H1 (cell line): ENCODE data around the gene MIP. TPM values are rescaled to one million over a fixed set of nuclear protein-coding genes. Genes with fewer than 3 reads are reported as not detected.
A peak's percentile ranks its signal among the peaks of the same experiment; 100 is the strongest.

Source experiments
- CTCF ChIA-PET: fragments of 300-600 bp; sonication (Branson Sonifier 250); formaldehyde crosslinking; loops from one replicate; lab custom pipeline; 2021; ENCODE audit not compliant: partially characterized antibody; lab: Charles Lee
- POLR2A ChIA-PET: fragments of 300-600 bp; sonication (Branson Sonifier 250); formaldehyde crosslinking; loops from one replicate; lab custom pipeline; 2021; ENCODE audit warnings: inconsistent platforms; ENCODE audit not compliant: partially characterized antibody; lab: Charles Lee
- DNase-seq, 2 experiments: peaks; one replicate each; pipeline versions ENCODE4 v3.0.0 to v3.0.0-alpha.2; 2010 to 2022; ENCODE audit warnings: low spot score in 2 of 2, low read depth in 1 of 2, mixed read lengths in 1 of 2
- FAIRE-seq: peaks from 2 replicates; lab custom pipeline; 2011; peaks lifted over from hg19 to GRCh38; lab: Jason Lieb, UNC
- H2AFZ ChIP-seq: 2 replicates; pipeline ENCODE4 v1.8.1; 2012; ENCODE audit warnings: low read length, inconsistent platforms
- H2AK5ac ChIP-seq: 2 replicates; pipeline ENCODE4 v1.6.1; 2013; ENCODE audit warnings: low read depth, low read length
- H2BK120ac ChIP-seq: replicated peaks from 2 replicates; pipeline ENCODE3; 2013; ENCODE audit warnings: low read depth, low read length, inconsistent platforms
- H2BK12ac ChIP-seq: 2 replicates; pipeline ENCODE4 v1.6.1; 2013; ENCODE audit warnings: low read depth, low read length
- H2BK15ac ChIP-seq: 2 replicates; pipeline ENCODE4 v1.6.1; 2013; ENCODE audit warnings: low read length
- H2BK20ac ChIP-seq: 2 replicates; pipeline ENCODE4 v1.6.1; 2013; ENCODE audit warnings: low read length
- H2BK5ac ChIP-seq: 2 replicates; pipeline ENCODE4 v1.6.1; 2013; ENCODE audit warnings: low read depth, low read length
- H3K14ac ChIP-seq: 2 replicates; pipeline ENCODE4 v1.6.1; 2013; ENCODE audit warnings: inconsistent platforms; ENCODE audit not compliant: insufficient read length
- H3K18ac ChIP-seq: 2 replicates; pipeline ENCODE4 v1.6.1; 2013; ENCODE audit warnings: low read length; ENCODE audit errors: extremely low read depth
- H3K23ac ChIP-seq: 2 replicates; pipeline ENCODE4 v1.6.1; 2013; ENCODE audit warnings: inconsistent platforms; ENCODE audit not compliant: insufficient read length
- H3K23me2 ChIP-seq: 2 replicates; pipeline ENCODE4 v1.6.1; 2013; ENCODE audit warnings: low read depth, low read length
- H3K27ac ChIP-seq: 2 replicates; pipeline ENCODE4 v1.6.1; 2011; ENCODE audit warnings: low read depth, low read length, inconsistent platforms
- H3K27me3 ChIP-seq, 4 experiments: replicated peaks in 1 of 4; 1 replicate in 1 of 4; 2 replicates in 3 of 4; pipeline versions ENCODE4 v1.6.1 to v1.8.1; 2011 to 2013; ENCODE audit warnings: low read length in 3 of 4, mild to moderate bottlenecking in 3 of 4, inconsistent platforms in 2 of 4, mixed read lengths in 2 of 4, moderate library complexity in 1 of 4; ENCODE audit not compliant: control insufficient read depth in 3 of 4, insufficient read depth in 3 of 4; ENCODE audit errors: extremely low read depth in 1 of 4
- H3K36me3 ChIP-seq, 4 experiments: 2 replicates each; pipeline versions ENCODE4 v1.6.1 to v1.8.1; 2011 to 2013; ENCODE audit warnings: mild to moderate bottlenecking in 4 of 4, low read length in 3 of 4, moderate library complexity in 2 of 4, control low read depth in 1 of 4, inconsistent platforms in 1 of 4; ENCODE audit not compliant: insufficient read depth in 4 of 4, control insufficient read depth in 2 of 4
- H3K4ac ChIP-seq: replicated peaks from 2 replicates; pipeline ENCODE3; 2013; ENCODE audit warnings: low read length, low read depth, mixed read lengths, inconsistent platforms; ENCODE audit not compliant: insufficient read length
- H3K4me1 ChIP-seq, 4 experiments: replicated peaks in 1 of 4; 1 replicate in 1 of 4; 2 replicates in 3 of 4; pipeline versions ENCODE4 v1.6.1 to v1.8.1; 2011 to 2013; ENCODE audit warnings: low read length in 3 of 4, inconsistent platforms in 2 of 4, mixed read lengths in 1 of 4; ENCODE audit not compliant: insufficient read depth in 4 of 4, control insufficient read depth in 3 of 4
- H3K4me2 ChIP-seq, 2 experiments: 2 replicates each; pipeline versions ENCODE4 v1.6.1 to v1.8.1; 2011 to 2013; ENCODE audit warnings: low read depth in 2 of 2, low read length in 2 of 2, control low read depth in 1 of 2, inconsistent platforms in 1 of 2, mild to moderate bottlenecking in 1 of 2; ENCODE audit not compliant: insufficient read depth in 1 of 2
- H3K4me3 ChIP-seq, 4 experiments: fragments of 200-600, 300-600 bp in 1 of 4; sonication (generic), shearing (Covaris generic), sonication (Bioruptor Twin) in 1 of 4; 2 replicates each; pipeline versions ENCODE4 v1.5.1 to v1.8.1; 2011 to 2016; ENCODE audit warnings: low read length in 4 of 4, low read depth in 3 of 4, control low read depth in 2 of 4, inconsistent platforms in 2 of 4, mild to moderate bottlenecking in 2 of 4, mixed read lengths in 1 of 4, moderate library complexity in 1 of 4; ENCODE audit not compliant: insufficient read depth in 2 of 4; ENCODE audit errors: extremely low read depth in 1 of 4
- H3K56ac ChIP-seq: replicated peaks from 2 replicates; pipeline ENCODE3; 2013; ENCODE audit warnings: low read depth, mild to moderate bottlenecking, mixed read lengths, low read length, inconsistent platforms; ENCODE audit not compliant: insufficient read length
- H3K79me1 ChIP-seq: 2 replicates; pipeline ENCODE4 v1.6.1; 2013; ENCODE audit warnings: low read depth, low read length, control low read depth
- H3K79me2 ChIP-seq, 2 experiments: 2 replicates each; pipeline versions ENCODE4 v1.6.1 to v1.8.1; 2012 to 2013; ENCODE audit warnings: low read length in 2 of 2, mild to moderate bottlenecking in 2 of 2, inconsistent platforms in 1 of 2; ENCODE audit not compliant: insufficient read depth in 2 of 2, control insufficient read depth in 1 of 2
- H3K9ac ChIP-seq, 4 experiments: replicated peaks in 1 of 4; 1 replicate in 1 of 4; 2 replicates in 3 of 4; pipeline versions ENCODE4 v1.6.1 to v1.8.1; 2011 to 2013; ENCODE audit warnings: low read depth in 3 of 4, low read length in 3 of 4, control low read depth in 2 of 4, mild to moderate bottlenecking in 2 of 4, moderate library complexity in 2 of 4, inconsistent platforms in 1 of 4; ENCODE audit errors: extremely low read depth in 1 of 4
- H3K9me3 ChIP-seq, 2 experiments: 2 replicates each; pipeline versions ENCODE4 v1.6.1 to v1.8.1; 2012 to 2013; ENCODE audit warnings: mild to moderate bottlenecking in 2 of 2, moderate library complexity in 2 of 2, control low read depth in 1 of 2, inconsistent platforms in 1 of 2, low read depth in 1 of 2, low read length in 1 of 2, mixed read lengths in 1 of 2; ENCODE audit not compliant: insufficient read depth in 2 of 2
- H4K20me1 ChIP-seq, 2 experiments: replicated peaks in 1 of 2; 2 replicates each; pipeline versions ENCODE3 to v1.8.1; 2011 to 2013; ENCODE audit warnings: inconsistent platforms in 2 of 2, low read length in 2 of 2, mild to moderate bottlenecking in 1 of 2; ENCODE audit not compliant: insufficient read depth in 2 of 2, control insufficient read depth in 1 of 2
- H4K5ac ChIP-seq: 2 replicates; pipeline ENCODE4 v1.6.1; 2013; ENCODE audit warnings: low read length, low read depth, mixed read lengths, inconsistent platforms; ENCODE audit not compliant: insufficient read length
- H4K8ac ChIP-seq: 2 replicates; pipeline ENCODE4 v1.8.0; 2013; ENCODE audit warnings: mild to moderate bottlenecking, moderate library complexity, low read length, inconsistent platforms; ENCODE audit not compliant: insufficient read depth; ENCODE audit errors: extremely low read depth
- H4K91ac ChIP-seq: replicated peaks from 2 replicates; pipeline ENCODE3; 2013; ENCODE audit warnings: low read length, mixed read lengths, inconsistent platforms; ENCODE audit not compliant: insufficient read length
- CEBPB ChIP-seq: IDR thresholded peaks from 2 replicates; pipeline ENCODE4 v1.6.1; 2012; ENCODE audit warnings: low read depth, low read length
- POLR2AphosphoS5 ChIP-seq: IDR thresholded peaks from 2 replicates; pipeline ENCODE4 v1.6.1; 2011; ENCODE audit warnings: low read depth, low read length
- WGBS, 2 experiments: shearing (Covaris generic) in 1 of 2; methylation state at CpG; one replicate each; pipeline versions ENCODE4 v1.1.6 to v1.1.7; 2013 to 2015; ENCODE audit warnings: low lambda C conversion rate in 2 of 2, mixed read lengths in 2 of 2, inconsistent platforms in 1 of 2, low coverage in 1 of 2, missing lambda C conversion rate in 1 of 2; ENCODE audit not compliant: insufficient replicate concordance in 2 of 2, insufficient coverage in 1 of 2, insufficient read length in 1 of 2; ENCODE audit errors: extremely low coverage in 1 of 2, missing lambda C conversion rate in 1 of 2; 5-methylcytosine and 5-hydroxymethylcytosine counted together
- polyA plus RNA-seq, 7 experiments: library from polyadenylated mRNA; depleted of rRNA in 3 of 7; stranded (reverse) in 5 of 7; unstranded in 2 of 7; fragments of >200 nt in 5 of 7; fragments of 200-250 nt in 2 of 7; gene quantifications; 1 replicate in 5 of 7; 2 replicates in 1 of 7; 4 replicates in 1 of 7; pipeline versions ENCODE4 v1.2.1 to v1.2.3, GENCODE V29; 2011 to 2013; ENCODE audit warnings: missing spikeins in 2 of 7, mixed read lengths in 2 of 7
- total RNA-seq: library from RNA; stranded (reverse); fragmentation: NEBNext Ultra II Directional; extraction: Animal tissue kit (Norgen Biotek cat#: 25700); gene quantifications from 2 replicates; pipeline ENCODE4 v1.2.1, GENCODE V29; 2021

The MIP gene
- total and polyA plus RNA-seq, 2 of the 8 experiments (the other 6 are each of a cell fraction or from before 2014, with no cell fraction given), result 0.05 TPM; not detected in 1

- no peak overlapping the region for H2AFZ ChIP-seq
- no peak overlapping the region for H3K27ac ChIP-seq
- H3K27me3 ChIP-seq, result no peaks in the 10 kb centered on the region
- H4K8ac ChIP-seq, result no peak overlapping the region
- H2AK5ac ChIP-seq, result no peak overlapping the region
- ChIA-PET POLR2A (interaction anchor here (0.8 to 1.1 kb wide), 3 partner anchors 13 to 54 kb away, joined by 3 to 4 read pairs (median 3); partner anchors contain the start of gene TIMELESS), CTCF (interaction anchor here (0.7 to 1.0 kb wide), 2 partner anchors 104 to 129 kb away, joined by 3 read pairs; no protein-coding TSS in a partner anchor)
- no peak overlapping the region for H2BK120ac ChIP-seq
- no peak overlapping the region for H2BK15ac ChIP-seq
- H3K79me2 ChIP-seq, result no peaks in the 10 kb centered on the region
- no peaks in the 10 kb centered on the region for H3K9me3 ChIP-seq
- no peak overlapping the region for H3K4ac ChIP-seq
- no peak overlapping the region for H3K4me3 ChIP-seq
- no peak overlapping the region for H2BK20ac ChIP-seq
- no peak overlapping the region for H3K4me2 ChIP-seq
- no peaks in the 10 kb centered on the region for H3K23me2 ChIP-seq
- H4K91ac ChIP-seq, result no peak overlapping the region
- FAIRE-seq, result no peak
- DNase-seq, result no peak
- no peak overlapping the region for H3K9ac ChIP-seq
- H2BK5ac ChIP-seq, result no peak overlapping the region
- no peak overlapping the region for H3K23ac ChIP-seq
- no peaks in the 10 kb centered on the region for H4K20me1 ChIP-seq
- H2BK12ac ChIP-seq, result no peak overlapping the region
- no peak overlapping the region for H3K14ac ChIP-seq
- H4K5ac ChIP-seq, result no peak overlapping the region
- TF ChIP-seq POLR2AphosphoS5 (no peak), CEBPB (peak; percentile 17; the same call in 1 of the 2 replicates)
- peaks cover 31 to 87% (median 66%) of the 10 kb centered on the region in 4 experiments for H3K36me3 ChIP-seq
- H3K18ac ChIP-seq, result no peak overlapping the region
- H3K4me1 ChIP-seq, result no peaks in the 10 kb centered on the region
- WGBS, 2 experiments, result 97% methylated on average over 6 of the region's 6 CpGs; no CpG with 5 or more reads in 1 of the 2 experiments
- H3K56ac ChIP-seq, result no peak overlapping the region
- no peaks in the 10 kb centered on the region for H3K79me1 ChIP-seq
Measured at GRCh38 chr12:56420411-56420810, 34.0 kb downstream of the MIP start.
